ENCODE results near the gene YES1. TPM values are rescaled to one million over a fixed set of nuclear protein-coding genes. Genes with fewer than 3 reads are reported as not detected.

The YES1 gene
- 55.2 and 68.6 TPM in 2 replicates for total RNA-seq

GRCh38 chr18:811892-812375 is at the start of gene YES1:
Gene YES1 (minus strand): TSS chr18:812242. CDS start chr18:756827, 55,415 bp downstream.

GRCh38 chr18:712401-713134 is 99.5 kb downstream of the YES1 start, which contains the start of gene ENOSF1:
Gene ENOSF1 (minus strand): TSS chr18:712630. CDS start chr18:712587, 43 bp downstream.

Other genes with a start within 250 kb of the YES1 start
- gene CETN1, start 231.9 kb downstream of the YES1 start, total RNA-seq: not detected in 2 replicates
- gene CLUL1, start 215.3 kb downstream of the YES1 start, total RNA-seq: under 0.01 and 0.65 TPM in 2 replicates
- gene TYMS, start 154.6 kb downstream of the YES1 start, total RNA-seq: 7.4 and 8.0 TPM in 2 replicates
- 26.6 and 37.4 TPM in 2 replicates for gene ENOSF1, start 99.6 kb downstream of the YES1 start, total RNA-seq
- gene ADCYAP1, start 92.6 kb upstream of the YES1 start, total RNA-seq: not detected in 2 replicates

All from smooth muscle cell of bladder (primary cell).